ENCODE measurements around the gene SLC19A3.
"Not testable (repeated sequence)": the region's sequence is repeated elsewhere in the genome, so short reads cannot be mapped to it uniquely, and the experiment has no call there.

The SLC19A3 gene

DNA sequence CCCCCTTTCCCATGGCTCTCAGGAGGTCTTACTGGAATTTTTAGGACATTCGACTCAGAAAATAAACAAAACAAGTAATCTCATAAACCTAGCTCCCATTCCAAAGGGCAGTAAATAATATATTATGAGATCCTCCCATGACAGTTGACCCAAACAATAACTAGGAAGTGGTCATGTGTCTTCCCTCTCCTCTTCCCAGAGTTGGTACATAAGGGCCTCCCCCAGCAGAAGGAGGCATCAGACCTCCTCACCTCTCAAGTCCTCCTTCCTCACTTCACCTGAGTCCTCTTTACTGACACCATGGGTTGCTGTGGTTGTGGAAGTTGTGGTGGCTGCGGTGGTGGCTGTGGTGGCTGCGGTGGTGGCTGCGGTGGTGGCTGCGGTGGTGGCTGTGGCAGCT is 10.2 kb upstream of the SLC19A3 start, which contains the start of gene SCYGR7:
Gene SCYGR7, plus strand, starts transcription at position 301 of the 400 bp plus-strand sequence. Its CDS starts 0 bp downstream, at position 301.
- Histone ChIP-seq H3K4me3 (ENCODE audit: extremely low read depth, insufficient read depth, low read length, poor library complexity, severe bottlenecking) (no peak within 1 kb of the TSS), H3K27ac (ENCODE audit: low read depth, low read length, severe bottlenecking) (no peak within 1 kb of the TSS), H3K36me3 (ENCODE audit: control insufficient read depth, insufficient read depth, low read length) (no peaks in the 10 kb centered on the region), H3K4me1 (ENCODE audit: control insufficient read depth, insufficient read depth, low read length, poor library complexity, severe bottlenecking) (peaks cover 3% of the 10 kb centered on the region), H3K9me3 (ENCODE audit: control insufficient read depth, low read length) (no peaks in the 10 kb centered on the region)
- WGBS, 2 experiments (ENCODE audit: insufficient coverage in 2 of 2): no CpG with 5 or more reads among the region's 5 CpGs

DNA sequence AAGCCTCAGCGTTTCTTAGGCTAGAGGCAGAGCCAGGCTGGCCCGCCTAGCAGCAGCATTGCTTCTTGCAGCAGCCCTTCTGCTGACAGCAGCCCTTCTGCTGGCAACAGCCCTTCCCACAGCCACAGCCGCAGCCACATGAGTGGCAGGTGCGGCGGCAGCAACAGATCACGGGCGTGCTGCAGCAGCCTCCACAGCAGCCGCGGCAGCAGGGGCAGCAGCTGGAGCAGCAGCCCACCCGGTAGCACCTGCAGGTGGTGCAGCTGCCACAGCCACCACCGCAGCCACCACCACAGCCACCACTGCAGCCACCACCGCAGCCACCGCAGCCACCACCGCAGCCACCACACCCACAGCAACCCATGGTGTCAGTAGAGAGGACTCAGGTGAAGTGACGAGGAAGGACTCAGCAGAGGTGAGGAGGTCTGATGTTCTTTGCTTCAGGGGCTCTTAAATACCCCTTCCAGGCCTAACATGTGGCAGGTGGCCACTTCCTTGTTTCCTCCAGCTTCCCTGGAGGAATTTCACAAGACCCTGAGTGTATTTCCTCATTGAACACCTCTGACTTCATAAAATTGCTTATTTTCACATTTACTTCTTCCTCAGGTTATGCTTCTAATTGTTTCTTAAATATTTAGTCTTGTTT is 6.7 kb upstream of the SLC19A3 start, which contains the start of gene SCYGR6:
Gene SCYGR6, minus strand, starts transcription at position 364 of the 646 bp plus-strand sequence. Its CDS starts 0 bp downstream, at position 364.
- Histone ChIP-seq H3K27ac (ENCODE audit: low read depth, low read length, severe bottlenecking) (no peak within 1 kb of the TSS), H3K4me1 (ENCODE audit: control insufficient read depth, insufficient read depth, low read length, poor library complexity, severe bottlenecking) (no peaks in the 10 kb centered on the region), H3K9me3 (ENCODE audit: control insufficient read depth, low read length) (no peaks in the 10 kb centered on the region), H3K4me3 (ENCODE audit: extremely low read depth, insufficient read depth, low read length, poor library complexity, severe bottlenecking) (no peak within 1 kb of the TSS), H3K36me3 (ENCODE audit: control insufficient read depth, insufficient read depth, low read length) (no peaks in the 10 kb centered on the region)
- WGBS, 2 experiments (ENCODE audit: insufficient coverage in 2 of 2): 84 to 94% methylated on average over 3 to 6 of the region's 15 CpGs

DNA sequence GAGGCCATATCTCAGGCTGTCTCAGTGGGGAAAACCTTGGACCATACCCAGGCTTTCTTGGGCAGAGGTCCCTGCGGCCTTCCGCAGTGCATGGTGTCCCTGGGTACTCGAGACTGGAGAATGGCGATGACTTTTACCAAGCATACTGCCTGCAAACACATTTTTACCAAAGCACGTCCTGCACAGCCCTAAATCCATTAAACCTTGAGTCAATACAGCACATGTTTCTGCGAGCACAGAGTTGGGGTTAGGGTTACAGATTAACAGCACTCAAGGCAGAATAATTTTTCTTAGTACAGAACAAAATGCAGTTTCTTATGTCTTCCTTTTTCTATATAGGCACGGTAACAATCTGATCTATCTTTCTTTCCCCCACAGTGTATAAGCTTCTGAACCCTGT is 5.0 kb upstream of the SLC19A3 start:
- not testable (repeated sequence) for H3K4me3 ChIP-seq (ENCODE audit: extremely low read depth, insufficient read depth, low read length, poor library complexity, severe bottlenecking); H3K27ac ChIP-seq (ENCODE audit: low read depth, low read length, severe bottlenecking); H3K36me3 ChIP-seq (ENCODE audit: control insufficient read depth, insufficient read depth, low read length); H3K9me3 ChIP-seq (ENCODE audit: control insufficient read depth, low read length); H3K4me1 ChIP-seq (ENCODE audit: control insufficient read depth, insufficient read depth, low read length, poor library complexity, severe bottlenecking)
- 96% methylated on average over 4 of the region's 7 CpGs; no CpG with 5 or more reads in 1 of the 2 experiments for WGBS, 2 experiments (ENCODE audit: insufficient coverage in 2 of 2)

DNA sequence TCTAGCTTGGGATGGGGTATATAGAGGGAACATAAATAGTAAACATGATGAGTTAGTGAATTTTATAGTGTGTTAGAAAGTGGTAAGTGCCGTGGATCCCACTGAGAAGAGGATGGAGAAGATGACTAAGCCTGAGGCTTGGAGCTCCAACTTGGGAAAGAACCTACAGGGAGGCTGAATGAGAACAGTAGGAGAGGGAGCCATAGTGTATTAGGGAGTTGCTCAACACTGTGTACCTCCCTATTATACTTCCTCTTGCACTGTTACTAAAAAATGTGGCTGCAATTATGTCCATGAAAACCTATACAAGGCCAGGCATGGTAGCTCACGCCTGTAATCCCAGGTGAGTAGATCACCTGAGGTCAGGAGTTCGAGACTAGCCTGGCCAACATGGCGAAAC is 2.9 kb upstream of the SLC19A3 start:
- H3K4me3 ChIP-seq (ENCODE audit: extremely low read depth, insufficient read depth, low read length, poor library complexity, severe bottlenecking): no peak overlapping the region
- 82 to 95% methylated on average over 4 of the region's 4 CpGs for WGBS, 2 experiments (ENCODE audit: insufficient coverage in 2 of 2)
- no peaks in the 10 kb centered on the region for H3K36me3 ChIP-seq (ENCODE audit: control insufficient read depth, insufficient read depth, low read length)
- H3K4me1 ChIP-seq (ENCODE audit: control insufficient read depth, insufficient read depth, low read length, poor library complexity, severe bottlenecking): no peaks in the 10 kb centered on the region
- H3K9me3 ChIP-seq (ENCODE audit: control insufficient read depth, low read length): no peaks in the 10 kb centered on the region
- no peak overlapping the region for H3K27ac ChIP-seq (ENCODE audit: low read depth, low read length, severe bottlenecking)

DNA sequence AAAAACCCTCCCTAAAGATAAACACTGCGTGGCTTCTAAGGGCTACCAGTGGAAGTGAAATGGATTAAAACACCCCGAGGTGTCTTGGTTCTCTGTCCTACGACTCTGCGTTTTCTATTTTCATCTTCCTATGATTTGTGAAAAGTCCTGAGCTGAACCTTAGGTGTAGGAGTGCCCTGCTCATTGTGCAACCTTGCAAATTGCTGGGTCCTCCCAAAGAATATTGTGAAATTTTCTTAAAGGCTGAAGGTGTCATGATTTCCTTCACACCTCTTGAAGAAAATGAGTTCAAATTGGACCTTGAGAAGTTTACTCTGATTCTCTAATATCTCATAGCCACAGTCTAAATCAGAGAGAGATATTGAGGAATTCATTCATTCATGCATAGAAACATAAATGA is 1.8 kb upstream of the SLC19A3 start:
- Histone ChIP-seq H3K9me3 (ENCODE audit: control insufficient read depth, low read length) (no peaks in the 10 kb centered on the region), H3K4me3 (ENCODE audit: extremely low read depth, insufficient read depth, low read length, poor library complexity, severe bottlenecking) (no peak overlapping the region), H3K36me3 (ENCODE audit: control insufficient read depth, insufficient read depth, low read length) (no peaks in the 10 kb centered on the region), H3K4me1 (ENCODE audit: control insufficient read depth, insufficient read depth, low read length, poor library complexity, severe bottlenecking) (no peaks in the 10 kb centered on the region), H3K27ac (ENCODE audit: low read depth, low read length, severe bottlenecking) (no peak overlapping the region)
- WGBS, 2 experiments (ENCODE audit: insufficient coverage in 2 of 2): 90 to 100% methylated on average over 1 to 4 of the region's 4 CpGs

DNA sequence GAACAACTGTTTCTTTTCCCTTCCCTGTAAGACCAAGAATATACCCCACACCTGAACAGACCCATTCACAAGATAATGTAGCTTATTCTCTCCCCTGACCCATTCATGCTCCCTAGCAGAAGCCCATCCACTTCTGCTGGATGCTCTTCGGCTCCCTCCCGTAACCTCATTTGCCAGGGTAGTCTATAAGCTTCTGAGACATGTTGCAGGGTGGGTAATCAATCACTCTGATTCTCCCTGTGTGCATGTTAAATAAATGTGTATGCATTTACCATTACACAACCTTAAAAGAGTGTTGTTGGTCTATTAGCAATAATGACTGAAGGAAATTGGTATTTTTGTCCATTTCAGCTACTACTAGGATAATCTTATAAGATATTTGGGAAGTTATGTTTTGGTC is 1.3 kb downstream of the SLC19A3 start:
- H3K9me3 ChIP-seq (ENCODE audit: control insufficient read depth, low read length): no peaks in the 10 kb centered on the region
- no peak overlapping the region for H3K4me3 ChIP-seq (ENCODE audit: extremely low read depth, insufficient read depth, low read length, poor library complexity, severe bottlenecking)
- no peaks in the 10 kb centered on the region for H3K36me3 ChIP-seq (ENCODE audit: control insufficient read depth, insufficient read depth, low read length)
- no peaks in the 10 kb centered on the region for H3K4me1 ChIP-seq (ENCODE audit: control insufficient read depth, insufficient read depth, low read length, poor library complexity, severe bottlenecking)
- WGBS, 2 experiments (ENCODE audit: insufficient coverage in 2 of 2): no CpG with 5 or more reads among the region's 2 CpGs
- no peak overlapping the region for H3K27ac ChIP-seq (ENCODE audit: low read depth, low read length, severe bottlenecking)

DNA sequence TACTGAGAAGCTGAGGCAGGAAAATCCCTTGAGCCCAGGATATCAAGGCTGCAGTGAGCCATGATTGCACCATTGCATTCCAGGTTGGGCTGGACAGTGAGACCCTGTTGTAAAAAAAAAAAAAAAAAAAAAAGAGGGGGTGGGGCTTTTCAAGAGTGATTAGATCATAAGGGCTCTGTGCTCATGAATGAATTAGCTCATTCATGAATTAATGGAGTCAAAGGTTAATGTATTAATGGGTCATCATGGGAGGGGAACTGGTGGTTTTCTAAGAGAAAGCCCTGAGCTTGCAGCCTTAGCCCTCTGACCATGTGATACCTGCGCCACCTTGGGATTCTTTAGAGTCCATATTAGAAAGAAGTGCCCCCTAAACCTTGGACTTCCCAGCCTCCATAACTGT is 4.5 kb downstream of the SLC19A3 start:
- Histone ChIP-seq H3K36me3 (ENCODE audit: control insufficient read depth, insufficient read depth, low read length) (no peaks in the 10 kb centered on the region), H3K9me3 (ENCODE audit: control insufficient read depth, low read length) (no peaks in the 10 kb centered on the region), H3K27ac (ENCODE audit: low read depth, low read length, severe bottlenecking) (no peak overlapping the region), H3K4me3 (ENCODE audit: extremely low read depth, insufficient read depth, low read length, poor library complexity, severe bottlenecking) (no peak overlapping the region), H3K4me1 (ENCODE audit: control insufficient read depth, insufficient read depth, low read length, poor library complexity, severe bottlenecking) (no peaks in the 10 kb centered on the region)
- WGBS, 2 experiments (ENCODE audit: insufficient coverage in 2 of 2): 88% methylated on average over 1 of the region's 1 CpG; no CpG with 5 or more reads in 1 of the 2 experiments

DNA sequence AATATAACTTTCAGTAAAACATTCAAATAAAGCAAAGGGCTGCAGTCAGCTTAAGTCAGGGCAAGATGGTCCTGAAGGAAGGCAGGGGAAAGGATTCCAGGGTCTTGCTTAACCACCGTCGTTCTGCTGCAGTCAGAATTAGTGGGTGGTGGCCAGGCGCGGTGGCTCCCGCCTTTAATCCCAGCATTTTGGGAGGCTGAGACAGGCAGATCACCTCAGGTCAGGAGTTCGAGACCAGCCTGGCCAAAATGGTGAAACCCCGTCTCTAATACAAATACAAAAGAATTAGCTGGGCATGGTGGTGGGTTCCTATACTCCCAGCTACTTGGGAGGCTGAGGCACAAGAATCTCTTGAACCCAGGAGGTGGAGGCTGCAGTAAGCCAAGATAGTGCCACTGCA is 6.8 kb downstream of the SLC19A3 start:
- Histone ChIP-seq H3K4me1 (ENCODE audit: control insufficient read depth, insufficient read depth, low read length, poor library complexity, severe bottlenecking) (no peaks in the 10 kb centered on the region), H3K4me3 (ENCODE audit: extremely low read depth, insufficient read depth, low read length, poor library complexity, severe bottlenecking) (no peak overlapping the region), H3K36me3 (ENCODE audit: control insufficient read depth, insufficient read depth, low read length) (no peaks in the 10 kb centered on the region), H3K9me3 (ENCODE audit: control insufficient read depth, low read length) (no peaks in the 10 kb centered on the region), H3K27ac (ENCODE audit: low read depth, low read length, severe bottlenecking) (no peak overlapping the region)
- 95 to 96% methylated on average over 2 to 5 of the region's 7 CpGs for WGBS, 2 experiments (ENCODE audit: insufficient coverage in 2 of 2)

DNA sequence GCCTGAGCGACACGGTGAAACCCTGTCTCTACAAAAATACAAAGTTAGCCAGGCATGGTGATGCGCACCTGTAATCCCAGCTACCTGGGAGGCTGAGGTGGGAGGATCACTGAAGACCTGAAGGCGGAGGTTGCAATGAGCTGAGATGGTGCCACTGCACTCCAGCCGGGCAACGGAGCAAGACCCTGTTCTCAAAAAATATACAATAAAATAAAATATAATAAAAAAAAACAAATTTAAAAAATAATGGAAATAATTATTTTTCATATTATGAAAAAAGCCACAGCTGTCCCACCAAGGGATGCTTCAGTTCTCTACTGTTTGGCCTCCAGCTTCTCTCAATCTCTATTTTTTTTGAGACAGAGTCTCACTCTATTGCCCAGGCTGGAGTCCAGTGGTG is 10.4 kb downstream of the SLC19A3 start:
- Histone ChIP-seq H3K4me3 (ENCODE audit: extremely low read depth, insufficient read depth, low read length, poor library complexity, severe bottlenecking) (no peak overlapping the region), H3K9me3 (ENCODE audit: control insufficient read depth, low read length) (no peaks in the 10 kb centered on the region), H3K36me3 (ENCODE audit: control insufficient read depth, insufficient read depth, low read length) (no peaks in the 10 kb centered on the region), H3K27ac (ENCODE audit: low read depth, low read length, severe bottlenecking) (no peak overlapping the region), H3K4me1 (ENCODE audit: control insufficient read depth, insufficient read depth, low read length, poor library complexity, severe bottlenecking) (peaks cover 4% of the 10 kb centered on the region)
- 42 to 100% methylated on average over 2 of the region's 6 CpGs for WGBS, 2 experiments (ENCODE audit: insufficient coverage in 2 of 2)

DNA sequence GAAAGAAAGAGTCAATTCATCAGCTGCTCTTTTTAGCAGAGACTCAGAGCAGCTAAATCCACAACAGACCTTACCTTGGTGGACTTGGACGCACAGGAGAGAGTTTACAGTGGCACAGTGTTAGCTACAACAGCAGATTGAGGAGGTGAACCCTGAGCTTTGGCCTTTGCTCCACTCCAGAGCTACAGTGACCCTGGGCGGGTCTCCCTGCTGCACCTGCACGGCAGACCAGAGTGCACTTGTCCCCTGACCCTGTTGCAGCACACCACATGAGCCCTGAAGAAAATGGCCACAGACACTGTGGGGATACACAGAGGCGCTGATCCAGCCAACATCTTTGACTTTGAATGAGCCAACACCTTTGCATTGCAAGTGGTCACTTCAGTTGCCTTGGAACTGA is 11.0 kb downstream of the SLC19A3 start:
- Histone ChIP-seq H3K27ac (ENCODE audit: low read depth, low read length, severe bottlenecking) (no peak overlapping the region), H3K36me3 (ENCODE audit: control insufficient read depth, insufficient read depth, low read length) (no peaks in the 10 kb centered on the region), H3K9me3 (ENCODE audit: control insufficient read depth, low read length) (no peaks in the 10 kb centered on the region), H3K4me1 (ENCODE audit: control insufficient read depth, insufficient read depth, low read length, poor library complexity, severe bottlenecking) (peaks cover 4% of the 10 kb centered on the region), H3K4me3 (ENCODE audit: extremely low read depth, insufficient read depth, low read length, poor library complexity, severe bottlenecking) (no peak overlapping the region)
- 88 to 92% methylated on average over 3 to 4 of the region's 4 CpGs for WGBS, 2 experiments (ENCODE audit: insufficient coverage in 2 of 2)

DNA sequence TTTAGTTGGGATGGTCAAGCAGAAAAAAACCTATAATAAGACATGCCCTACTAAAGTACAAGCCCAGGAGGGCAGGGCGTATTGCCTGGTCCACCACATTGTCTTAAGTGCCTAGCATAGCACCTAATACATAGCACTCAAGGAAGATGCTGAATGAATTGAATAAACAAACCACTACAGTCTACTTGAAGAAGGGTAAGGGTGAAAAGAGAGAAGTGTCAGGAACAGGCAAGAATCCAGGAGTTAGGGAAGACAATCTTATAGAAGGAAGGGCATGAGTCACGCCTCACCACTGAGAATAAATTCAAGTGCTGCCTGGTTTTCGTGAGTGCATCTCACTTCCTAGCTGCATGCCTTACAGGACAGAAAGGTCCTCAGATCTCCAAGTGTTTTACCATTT is 13.9 kb downstream of the SLC19A3 start:
- H3K4me3 ChIP-seq (ENCODE audit: extremely low read depth, insufficient read depth, low read length, poor library complexity, severe bottlenecking): no peak overlapping the region
- no peaks in the 10 kb centered on the region for H3K9me3 ChIP-seq (ENCODE audit: control insufficient read depth, low read length)
- no peaks in the 10 kb centered on the region for H3K36me3 ChIP-seq (ENCODE audit: control insufficient read depth, insufficient read depth, low read length)
- H3K4me1 ChIP-seq (ENCODE audit: control insufficient read depth, insufficient read depth, low read length, poor library complexity, severe bottlenecking): peaks cover 4% of the 10 kb centered on the region
- 85 to 93% methylated on average over 2 of the region's 3 CpGs for WGBS, 2 experiments (ENCODE audit: insufficient coverage in 2 of 2)
- H3K27ac ChIP-seq (ENCODE audit: low read depth, low read length, severe bottlenecking): peak overlapping the region; percentile 11
